Testis (tissue), 3 donors: ENCODE measurements around the gene OR11A1. TPM values are rescaled to one million over a fixed set of nuclear protein-coding genes. Genes with fewer than 3 reads are reported as not detected.

Experiments used
- DNase-seq: peaks from one replicate; pipeline ENCODE4 v3.0.0-alpha.2; 2019
- H3K27ac ChIP-seq, 2 donors: fragments of 200-600 bp; sonication (generic); one replicate each; pipeline ENCODE4 v1.5.1; 2019
- H3K27me3 ChIP-seq: fragments of 200-600 bp; sonication (generic); one replicate; pipeline ENCODE4 v1.5.1; 2019
- H3K36me3 ChIP-seq: fragments of 200-600 bp; sonication (generic); one replicate; pipeline ENCODE4 v1.5.1; 2017; ENCODE audit warnings: low read depth; ENCODE audit errors: missing control alignments
- H3K4me1 ChIP-seq: fragments of 200-600 bp; sonication (generic); one replicate; pipeline ENCODE4 v1.5.1; 2019
- H3K4me3 ChIP-seq, 2 donors: fragments of 200-600 bp; sonication (generic); one replicate each; pipeline ENCODE4 v1.5.1; 2017 to 2019
- H3K9me3 ChIP-seq: fragments of 200-600 bp; sonication (generic); one replicate; pipeline ENCODE4 v1.5.1; 2017
- POLR2A ChIP-seq: fragments of 450-650 bp; IDR thresholded peaks from one replicate; pipeline ENCODE4 v1.6.1; 2017; ENCODE audit warnings: antibody characterized with exemption, mild to moderate bottlenecking, moderate library complexity
- WGBS, 2 donors: methylation state at CpG; one replicate each; pipeline ENCODE4 v1.1.5; 2018; 5-methylcytosine and 5-hydroxymethylcytosine counted together
- intact Hi-C: fragments of 100-400 bp; cut with DNase I; formaldehyde crosslinking; loops from one replicate; pipeline ENCODE4 v1.15.1; 2023; ENCODE audit warnings: low total_unique reads
- polyA plus RNA-seq: library from polyadenylated mRNA; stranded (reverse); fragments of 350-450 nt; fragmentation: Illumina TruSeq; extraction: RNeasy Lipid Tissue Mini Kit (QIAGEN cat#74804); gene quantifications from one replicate; pipeline ENCODE4 v1.2.3, GENCODE V29; 2014; ENCODE audit warnings: low read depth, low replicate concordance; ENCODE audit not compliant: insufficient read depth
- total RNA-seq, 2 donors: library from RNA; depleted of rRNA; stranded (reverse); fragments of >200 nt; gene quantifications; one replicate each; pipeline ENCODE4 v1.2.3, GENCODE V29; 2016
- TF ChIP-seq, protein P1 (sequence below), 3 experiments: fragments of 450-650 bp in 2 of 3; fragments of 200-600 bp in 1 of 3; sonication (generic) in 1 of 3; IDR thresholded peaks; one replicate each; pipeline ENCODE4 v1.5.1; 2016 to 2019; ENCODE audit warnings: antibody characterized with exemption in 3 of 3, mild to moderate bottlenecking in 2 of 3, moderate library complexity in 1 of 3

OR11A1 gene
- total and polyA plus RNA-seq, 3 donors from 2014 or later = 0.13 to 0.71 (median 0.19) TPM

GRCh38 chr6:29495571-29495970 is 38.7 kb upstream of the OR11A1 start:
- Histone ChIP-seq H3K36me3 (no peaks in the 10 kb centered on the region), H3K4me1 (no peaks in the 10 kb centered on the region), H3K9me3 (no peaks in the 10 kb centered on the region), H3K27me3 (no peaks in the 10 kb centered on the region), H3K27ac (no peak overlapping the region), H3K4me3 (no peak overlapping the region)
- DNase-seq = no peak
- TF ChIP-seq POLR2A = no peak
- TF ChIP-seq, protein P1, sequence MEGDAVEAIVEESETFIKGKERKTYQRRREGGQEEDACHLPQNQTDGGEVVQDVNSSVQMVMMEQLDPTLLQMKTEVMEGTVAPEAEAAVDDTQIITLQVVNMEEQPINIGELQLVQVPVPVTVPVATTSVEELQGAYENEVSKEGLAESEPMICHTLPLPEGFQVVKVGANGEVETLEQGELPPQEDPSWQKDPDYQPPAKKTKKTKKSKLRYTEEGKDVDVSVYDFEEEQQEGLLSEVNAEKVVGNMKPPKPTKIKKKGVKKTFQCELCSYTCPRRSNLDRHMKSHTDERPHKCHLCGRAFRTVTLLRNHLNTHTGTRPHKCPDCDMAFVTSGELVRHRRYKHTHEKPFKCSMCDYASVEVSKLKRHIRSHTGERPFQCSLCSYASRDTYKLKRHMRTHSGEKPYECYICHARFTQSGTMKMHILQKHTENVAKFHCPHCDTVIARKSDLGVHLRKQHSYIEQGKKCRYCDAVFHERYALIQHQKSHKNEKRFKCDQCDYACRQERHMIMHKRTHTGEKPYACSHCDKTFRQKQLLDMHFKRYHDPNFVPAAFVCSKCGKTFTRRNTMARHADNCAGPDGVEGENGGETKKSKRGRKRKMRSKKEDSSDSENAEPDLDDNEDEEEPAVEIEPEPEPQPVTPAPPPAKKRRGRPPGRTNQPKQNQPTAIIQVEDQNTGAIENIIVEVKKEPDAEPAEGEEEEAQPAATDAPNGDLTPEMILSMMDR (IDR thresholded peaks at IDR 0.05) = no peak
- 75 to 78% methylated on average over 4 of the region's 4 CpGs for WGBS, 2 donors
- intact Hi-C loops = no loop called here

DNA sequence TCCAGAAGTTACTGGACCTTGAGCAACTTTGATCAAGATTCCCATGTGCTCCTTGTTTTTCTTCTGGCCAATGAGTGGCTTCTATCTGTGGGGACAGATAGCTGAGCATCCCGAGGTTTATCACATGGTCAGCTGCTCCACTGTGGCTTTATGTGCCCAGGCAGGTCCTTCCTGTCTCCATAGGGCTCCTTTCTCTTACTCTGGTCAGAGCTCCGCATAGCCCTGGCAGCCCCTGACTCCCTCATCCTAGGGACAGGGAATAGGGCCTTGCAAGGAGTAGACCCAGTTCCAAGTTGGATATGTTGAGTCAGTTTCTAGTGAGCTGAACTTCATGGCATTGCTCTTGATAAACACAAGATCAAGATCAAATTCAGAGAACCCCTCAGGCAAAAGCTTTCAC is 37.3 kb upstream of the OR11A1 start:
- H3K4me3 ChIP-seq = no peak overlapping the region
- no peaks in the 10 kb centered on the region for H3K4me1 ChIP-seq
- TF ChIP-seq, protein P1 (IDR thresholded peaks at IDR 0.05) = no peak
- TF ChIP-seq POLR2A = no peak
- H3K27ac ChIP-seq = no peak overlapping the region
- H3K27me3 ChIP-seq = no peaks in the 10 kb centered on the region
- WGBS, 2 donors = 74% methylated on average over 2 of the region's 2 CpGs; no CpG with 5 or more reads in 1 of the 2 donors
- no peaks in the 10 kb centered on the region for H3K9me3 ChIP-seq
- DNase-seq = no peak
- intact Hi-C loops = no loop called here
- H3K36me3 ChIP-seq = no peaks in the 10 kb centered on the region

DNA sequence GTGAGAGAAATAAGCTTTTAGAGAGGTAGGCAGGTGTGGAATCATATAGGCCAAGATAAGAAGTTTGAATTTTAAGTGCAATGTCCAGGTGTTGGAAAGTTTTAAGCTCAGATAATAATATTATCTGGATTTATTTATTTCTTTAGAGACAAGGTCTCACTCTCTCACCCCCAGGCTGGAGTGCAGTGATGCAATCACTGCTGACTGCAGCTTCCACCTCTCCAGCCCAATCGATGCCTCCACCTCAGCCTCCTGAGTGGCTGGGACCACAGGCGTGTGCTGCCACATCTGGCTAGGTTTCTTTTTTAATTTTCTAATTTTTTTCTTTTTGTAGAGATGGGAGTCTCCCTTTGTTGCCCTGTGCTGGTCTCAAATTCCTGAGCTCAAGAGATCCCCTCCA is 36.4 kb upstream of the OR11A1 start:
- Histone ChIP-seq H3K9me3 (no peaks in the 10 kb centered on the region), H3K36me3 (no peaks in the 10 kb centered on the region), H3K27me3 (no peaks in the 10 kb centered on the region), H3K4me1 (no peaks in the 10 kb centered on the region), H3K4me3 (no peak overlapping the region), H3K27ac (no peak overlapping the region)
- intact Hi-C loops = no loop called here
- TF ChIP-seq POLR2A = no peak
- TF ChIP-seq, protein P1 (IDR thresholded peaks at IDR 0.05) = no peak
- no peak for DNase-seq
- WGBS, 2 donors = 73 to 77% methylated on average over 2 of the region's 2 CpGs

GRCh38 chr6:29491574-29491973 is 34.7 kb upstream of the OR11A1 start:
- Histone ChIP-seq H3K27me3 (no peaks in the 10 kb centered on the region), H3K9me3 (no peaks in the 10 kb centered on the region), H3K36me3 (no peaks in the 10 kb centered on the region), H3K4me3 (no peak overlapping the region), H3K4me1 (no peaks in the 10 kb centered on the region), H3K27ac (no peak overlapping the region)
- TF ChIP-seq, protein P1 (IDR thresholded peaks at IDR 0.05) = no peak
- no peak for TF ChIP-seq POLR2A
- intact Hi-C loops = no loop called here
- no peak for DNase-seq
- WGBS, 2 donors = 77% methylated on average over 4 of the region's 4 CpGs

DNA sequence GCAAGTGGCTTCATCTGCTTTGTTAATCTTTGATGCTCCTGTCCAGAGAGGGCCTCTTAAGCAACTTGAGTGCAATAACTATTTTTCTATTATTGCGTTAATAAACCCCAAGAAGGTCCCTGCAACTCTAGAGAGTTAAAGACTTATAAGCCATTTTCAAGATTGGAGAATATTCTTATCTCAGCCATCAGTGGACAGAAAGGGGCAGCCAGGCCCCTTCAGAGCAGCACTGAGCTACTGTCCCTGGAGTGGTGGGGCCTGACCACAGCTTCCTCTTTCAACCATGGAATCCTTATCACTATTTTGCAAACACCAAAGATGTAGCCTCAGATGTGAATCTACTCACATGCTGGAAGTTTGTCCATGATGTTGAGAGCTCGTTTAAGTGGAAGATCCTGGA is 33.7 kb upstream of the OR11A1 start:
- WGBS, 2 donors = 83 to 90% methylated on average over 2 of the region's 2 CpGs
- no peak for DNase-seq
- H3K27me3 ChIP-seq = no peaks in the 10 kb centered on the region
- H3K9me3 ChIP-seq = no peaks in the 10 kb centered on the region
- H3K27ac ChIP-seq = no peak overlapping the region
- no peak overlapping the region for H3K4me3 ChIP-seq
- no peaks in the 10 kb centered on the region for H3K36me3 ChIP-seq
- no peak for TF ChIP-seq POLR2A
- TF ChIP-seq, protein P1 (IDR thresholded peaks at IDR 0.05) = no peak
- H3K4me1 ChIP-seq = no peaks in the 10 kb centered on the region
- intact Hi-C loops = no loop called here
